ENCODE measurements around the gene POP4.
A peak's percentile ranks its signal among the peaks of the same experiment; 100 is the strongest.
"Not testable (repeated sequence)": the region's sequence is repeated elsewhere in the genome, so short reads cannot be mapped to it uniquely, and the experiment has no call there.

POP4 gene

GRCh38 chr19:29605653-29606419 lies at the start of gene POP4:
TSS of gene POP4 (plus strand) at chr19:29606283. CDS start at chr19:29606319, 36 bp downstream.
- DNase-seq = peak; percentile 68

- not testable (repeated sequence) for DNase-seq
Measured at GRCh38 chr19:29559110-29559509, 47.0 kb upstream of the POP4 start.

- no peak for DNase-seq
Measured at GRCh38 chr19:29559743-29560142, 46.3 kb upstream of the POP4 start.

- DNase-seq = no peak
Measured at GRCh38 chr19:29560313-29561075, 45.6 kb upstream of the POP4 start.

- no peak for DNase-seq
Measured at GRCh38 chr19:29561601-29562000, 44.5 kb upstream of the POP4 start.

GRCh38 chr19:29562299-29563297 lies 43.5 kb upstream of the POP4 start:
- DNase-seq = no peak

- DNase-seq = no peak
Measured at GRCh38 chr19:29563486-29564101, 42.5 kb upstream of the POP4 start.

- DNase-seq = no peak
Measured at GRCh38 chr19:29564574-29565005, 41.5 kb upstream of the POP4 start.

- DNase-seq = no peak
Measured at GRCh38 chr19:29565171-29565570, 40.9 kb upstream of the POP4 start.

- no peak for DNase-seq
Measured at GRCh38 chr19:29566496-29567054, 39.5 kb upstream of the POP4 start.

- DNase-seq = no peak
Measured at GRCh38 chr19:29567366-29567915, 38.6 kb upstream of the POP4 start.

- DNase-seq = no peak
Measured at GRCh38 chr19:29568036-29569025, 37.8 kb upstream of the POP4 start.

- DNase-seq = no peak
Measured at GRCh38 chr19:29569038-29569911, 36.8 kb upstream of the POP4 start.

- no peak for DNase-seq
Measured at GRCh38 chr19:29571181-29571580, 34.9 kb upstream of the POP4 start.

GRCh38 chr19:29573486-29573885 lies 32.6 kb upstream of the POP4 start:
- DNase-seq = no peak

- DNase-seq = no peak
Measured at GRCh38 chr19:29574510-29574909, 31.6 kb upstream of the POP4 start.

- DNase-seq = no peak
Measured at GRCh38 chr19:29576046-29576606, 30.0 kb upstream of the POP4 start.

GRCh38 chr19:29576761-29577648 lies 29.1 kb upstream of the POP4 start:
- DNase-seq = no peak
